CD4-positive, alpha-beta T cell treated with Interleukin-12 subunit alpha and Interleukin-12 subunit beta, for 1 hour (primary cell): ENCODE measurements around the gene TMEM59L.

ENCODE experiments used
- DNase-seq: peaks from one replicate; pipeline ENCODE4 v3.0.0-alpha.2; 2020

Gene TMEM59L

GRCh38 chr19:18609717-18610051 is 3.0 kb upstream of the TMEM59L start:
- no peak for DNase-seq

DNA sequence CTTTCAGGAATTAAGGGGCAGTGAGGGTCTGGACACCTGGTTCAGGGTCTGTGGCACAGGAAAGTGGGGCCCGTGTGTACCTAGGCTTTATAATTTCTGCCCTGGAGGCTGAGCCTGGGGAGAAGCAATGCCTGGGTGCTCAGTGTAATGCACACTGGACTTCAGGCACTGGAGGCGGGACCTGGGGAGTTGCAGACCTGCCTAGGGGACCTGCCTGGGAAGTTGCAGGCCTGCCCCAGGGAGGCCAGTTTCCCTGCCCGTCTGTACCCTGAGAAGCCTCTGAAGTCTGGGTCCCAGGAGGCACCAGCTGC is 2.5 kb upstream of the TMEM59L start:
- no peak for DNase-seq

DNA sequence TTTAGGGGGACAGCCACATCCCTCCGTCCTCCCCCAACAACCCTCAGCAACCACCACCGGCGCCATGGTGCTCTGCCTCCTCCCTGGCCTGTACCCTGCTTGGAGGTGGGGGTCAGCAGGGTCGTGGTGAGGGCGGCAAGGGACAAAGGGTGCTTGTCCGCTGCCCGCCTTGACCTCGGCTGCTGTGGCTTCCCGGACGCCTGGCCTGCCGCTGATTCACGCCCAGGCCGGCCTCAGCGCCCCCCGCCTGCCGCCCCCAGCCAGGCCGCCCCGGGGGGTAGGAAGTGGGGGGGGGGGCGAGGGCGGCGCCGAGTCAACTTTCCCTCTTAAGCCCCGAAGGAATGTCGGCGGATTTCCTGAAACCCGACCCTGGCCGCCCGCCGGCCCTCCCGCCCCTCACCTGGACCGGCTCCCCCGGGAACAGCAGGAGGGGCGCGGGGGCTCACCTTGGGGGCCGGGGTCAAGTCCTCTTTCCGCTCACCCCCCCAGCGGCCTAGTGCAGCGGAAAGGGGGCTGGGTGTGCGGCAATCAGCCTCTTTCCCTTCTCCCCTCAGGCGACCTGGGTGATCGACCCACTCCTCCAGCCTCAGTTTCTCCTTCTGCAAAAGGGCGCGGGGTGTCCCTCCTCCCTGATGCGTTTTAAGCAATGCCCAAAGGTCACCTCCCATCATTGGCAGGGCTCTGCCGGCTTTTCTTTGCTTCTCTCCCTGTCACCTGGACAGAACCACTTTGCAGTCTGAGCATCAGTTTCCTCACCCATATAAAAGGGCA is 1.9 kb upstream of the TMEM59L start:
- no peak for DNase-seq

GRCh38 chr19:18611327-18612050 is 1.2 kb upstream of the TMEM59L start:
- DNase-seq = no peak

- DNase-seq = no peak
Observed at GRCh38 chr19:18612051-18612771, 459 bp upstream of the TMEM59L start.

GRCh38 chr19:18613589-18614234 is 1.0 kb downstream of the TMEM59L start:
- no peak for DNase-seq

- no peak for DNase-seq
Observed at GRCh38 chr19:18616023-18616422, 3.4 kb downstream of the TMEM59L start.

DNA sequence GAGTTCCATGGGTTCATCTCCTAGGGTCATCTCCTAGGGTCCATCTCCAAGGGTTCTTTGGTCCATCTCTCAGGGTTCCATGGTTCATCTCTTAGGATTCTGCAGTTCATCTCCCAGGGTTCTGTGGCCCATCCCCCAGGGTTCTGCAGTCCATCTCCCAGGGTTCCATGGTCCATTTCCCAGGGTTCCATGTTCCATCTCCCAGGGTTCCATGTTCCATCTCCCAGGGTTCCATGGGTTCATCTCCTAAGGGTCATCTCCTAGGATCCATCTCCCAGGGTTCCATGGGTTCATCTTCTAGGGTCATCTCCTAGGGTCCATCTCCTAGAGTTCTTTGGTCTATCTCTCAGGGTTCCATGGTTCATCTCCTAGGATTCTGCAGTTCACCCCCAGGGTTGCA is 4.9 kb downstream of the TMEM59L start:
- DNase-seq = no peak

GRCh38 chr19:18618236-18618635 is 5.6 kb downstream of the TMEM59L start:
- no peak for DNase-seq

DNA sequence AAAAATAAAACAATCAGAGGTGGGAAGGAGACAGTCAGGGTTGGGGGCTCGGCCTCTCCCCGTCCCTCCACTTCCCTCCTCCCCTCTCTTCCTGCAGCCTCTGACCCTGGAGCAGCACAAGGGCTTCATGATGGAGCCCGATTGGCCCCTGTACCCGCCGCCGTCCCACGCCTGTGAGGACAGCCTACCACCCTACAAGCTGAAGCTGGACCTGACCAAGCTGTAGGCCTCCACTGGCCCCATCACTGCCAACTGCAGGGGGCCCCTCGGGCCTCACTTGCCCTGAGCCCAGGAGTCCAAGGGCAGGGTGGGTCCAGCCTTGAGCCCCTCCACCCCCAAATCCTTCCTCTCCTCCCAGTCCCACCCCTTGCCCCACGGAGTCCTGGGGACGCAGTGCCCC is 7.6 kb downstream of the TMEM59L start:
- DNase-seq = no peak

- no peak for DNase-seq
Observed at GRCh38 chr19:18620902-18621301, 8.2 kb downstream of the TMEM59L start.

- no peak for DNase-seq
Observed at GRCh38 chr19:18626906-18627305, 14.2 kb downstream of the TMEM59L start.

DNA sequence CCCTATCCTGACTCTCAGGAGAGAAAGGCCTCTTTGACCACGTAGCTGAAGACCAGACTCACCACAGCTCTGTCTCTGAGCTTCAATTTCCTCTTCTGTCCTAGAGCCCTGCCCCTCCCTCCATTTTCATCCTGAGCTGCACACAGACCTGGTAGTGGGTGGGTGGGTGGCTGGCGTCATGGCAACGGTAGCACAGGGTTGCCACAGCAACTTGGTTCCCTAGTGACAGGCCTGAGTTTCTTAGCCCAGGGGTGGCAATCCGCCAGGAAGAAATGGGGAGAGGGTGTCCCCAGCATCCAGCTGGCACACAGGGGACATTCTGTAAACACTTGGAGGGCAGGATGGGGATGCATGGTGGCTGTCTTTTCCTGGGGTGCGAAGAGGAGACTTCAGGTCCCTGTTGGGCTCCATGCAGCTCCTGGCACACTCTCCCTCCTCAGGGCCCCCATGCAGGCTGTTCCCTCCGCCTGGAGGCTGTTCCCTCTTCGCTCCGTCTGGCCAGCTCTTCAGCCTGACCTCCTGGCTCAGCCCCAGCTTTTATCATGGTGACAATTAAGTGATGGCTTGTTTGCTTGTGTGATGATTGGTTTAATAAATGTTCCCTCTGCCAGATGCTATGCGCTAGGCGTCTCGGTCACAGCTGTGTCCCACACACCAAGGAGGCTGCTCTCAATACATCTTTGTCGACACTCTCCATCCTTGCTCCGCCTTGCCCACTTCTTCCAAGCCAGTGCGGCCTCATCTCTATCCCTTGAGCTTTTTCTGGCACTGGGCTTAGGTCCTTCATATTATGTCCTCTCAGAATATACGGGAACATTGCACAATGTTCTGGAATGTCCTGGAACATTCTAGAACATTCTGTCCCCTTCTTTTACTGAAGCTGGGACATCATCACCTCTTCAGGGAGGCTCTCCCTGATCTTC is 16.8 kb downstream of the TMEM59L start:
- DNase-seq = no peak

DNA sequence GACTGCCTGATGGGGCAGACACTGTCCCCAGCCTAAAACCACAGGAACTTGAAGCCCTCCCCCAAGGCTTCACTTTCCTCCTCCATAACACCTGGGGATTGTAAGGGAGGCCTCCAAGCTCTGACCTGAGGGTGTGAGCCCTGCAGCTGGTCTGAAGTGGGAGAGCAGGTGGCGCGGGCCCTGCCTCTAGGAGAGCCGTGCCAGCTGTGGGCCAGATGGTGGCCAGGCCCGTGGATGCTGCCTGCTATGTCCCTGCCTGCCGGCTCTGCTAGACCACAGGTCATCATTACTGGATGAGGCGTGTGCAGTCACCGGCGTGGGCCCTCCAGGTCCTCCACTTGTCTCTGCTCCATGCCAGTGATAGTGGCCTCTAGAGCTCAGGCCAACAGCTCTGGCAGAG is 20.7 kb downstream of the TMEM59L start:
- DNase-seq = no peak

DNA sequence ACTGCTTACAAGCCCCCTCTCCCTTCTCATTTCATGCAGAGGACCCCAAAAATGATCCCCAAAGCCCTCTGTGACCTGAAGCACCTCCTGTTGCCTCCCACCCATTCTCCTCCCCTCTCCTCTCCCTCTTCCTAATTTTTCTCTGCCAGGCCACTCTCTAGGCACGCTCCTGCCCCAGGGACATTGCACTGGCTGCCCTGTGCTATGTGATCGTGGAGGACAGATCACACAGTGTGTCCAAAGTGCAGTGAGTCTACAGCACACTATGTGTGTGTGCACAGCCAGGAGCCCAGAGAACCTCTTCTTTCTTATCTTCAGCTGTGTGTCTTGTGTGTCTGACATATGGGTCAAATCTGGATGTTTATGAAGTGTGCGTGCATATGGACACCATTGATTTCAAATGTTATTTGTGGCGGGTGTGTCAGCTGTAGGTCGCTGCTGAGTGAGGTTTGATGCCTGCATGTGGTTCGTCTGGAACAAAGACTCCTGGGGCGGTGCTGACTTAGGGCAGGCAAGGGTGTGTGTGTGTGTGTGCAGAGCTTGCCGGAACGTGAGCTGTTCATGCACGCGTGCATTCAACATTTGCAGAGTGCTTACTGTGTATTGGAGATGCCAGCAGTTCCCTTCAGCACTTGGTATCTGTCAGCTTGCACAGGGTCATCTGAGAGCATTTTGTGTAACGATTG is 22.1 kb downstream of the TMEM59L start:
- DNase-seq = no peak

- no peak for DNase-seq
Observed at GRCh38 chr19:18635831-18636182, 23.1 kb downstream of the TMEM59L start.

- DNase-seq = peak; percentile 98
Observed at GRCh38 chr19:18636183-18636968, 23.7 kb downstream of the TMEM59L start.

DNA sequence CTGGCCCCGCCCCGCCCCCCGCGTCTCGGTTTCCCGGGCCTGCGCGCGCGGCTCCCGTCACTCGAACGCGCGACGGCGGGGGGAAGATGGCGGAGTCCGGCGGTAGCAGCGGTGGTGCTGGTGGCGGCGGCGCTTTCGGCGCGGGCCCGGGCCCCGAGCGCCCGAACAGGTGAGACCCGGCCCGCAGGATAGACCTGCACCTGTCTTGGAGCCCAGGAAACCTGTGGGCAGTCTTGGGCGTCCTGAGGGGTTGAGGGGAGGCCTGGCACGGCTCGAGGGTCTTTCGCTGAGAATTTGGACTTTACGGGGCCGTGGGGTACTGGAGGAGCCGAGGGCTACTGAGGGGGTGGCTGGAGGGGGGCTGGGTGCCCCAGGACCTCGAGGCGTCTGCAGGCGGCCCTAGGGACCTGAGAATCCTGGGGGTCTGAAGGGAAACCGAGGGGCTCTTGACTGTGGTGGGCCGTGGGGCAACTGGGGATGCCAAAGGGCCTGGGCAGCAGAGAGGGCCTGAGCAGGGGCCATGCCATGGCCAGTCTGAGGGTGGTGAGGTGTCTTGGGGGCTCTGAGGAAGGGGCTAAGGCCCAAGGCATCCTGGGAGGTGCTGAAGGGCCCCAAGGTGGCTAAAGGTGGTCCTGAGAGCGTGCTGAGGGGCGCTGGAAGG is 24.4 kb downstream of the TMEM59L start, which contains the start of gene KLHL26:
KLHL26 (plus strand) TSS at position 60 of the 661 bp plus-strand sequence; CDS start at position 87, 27 bp downstream.
- no peak for DNase-seq

DNA sequence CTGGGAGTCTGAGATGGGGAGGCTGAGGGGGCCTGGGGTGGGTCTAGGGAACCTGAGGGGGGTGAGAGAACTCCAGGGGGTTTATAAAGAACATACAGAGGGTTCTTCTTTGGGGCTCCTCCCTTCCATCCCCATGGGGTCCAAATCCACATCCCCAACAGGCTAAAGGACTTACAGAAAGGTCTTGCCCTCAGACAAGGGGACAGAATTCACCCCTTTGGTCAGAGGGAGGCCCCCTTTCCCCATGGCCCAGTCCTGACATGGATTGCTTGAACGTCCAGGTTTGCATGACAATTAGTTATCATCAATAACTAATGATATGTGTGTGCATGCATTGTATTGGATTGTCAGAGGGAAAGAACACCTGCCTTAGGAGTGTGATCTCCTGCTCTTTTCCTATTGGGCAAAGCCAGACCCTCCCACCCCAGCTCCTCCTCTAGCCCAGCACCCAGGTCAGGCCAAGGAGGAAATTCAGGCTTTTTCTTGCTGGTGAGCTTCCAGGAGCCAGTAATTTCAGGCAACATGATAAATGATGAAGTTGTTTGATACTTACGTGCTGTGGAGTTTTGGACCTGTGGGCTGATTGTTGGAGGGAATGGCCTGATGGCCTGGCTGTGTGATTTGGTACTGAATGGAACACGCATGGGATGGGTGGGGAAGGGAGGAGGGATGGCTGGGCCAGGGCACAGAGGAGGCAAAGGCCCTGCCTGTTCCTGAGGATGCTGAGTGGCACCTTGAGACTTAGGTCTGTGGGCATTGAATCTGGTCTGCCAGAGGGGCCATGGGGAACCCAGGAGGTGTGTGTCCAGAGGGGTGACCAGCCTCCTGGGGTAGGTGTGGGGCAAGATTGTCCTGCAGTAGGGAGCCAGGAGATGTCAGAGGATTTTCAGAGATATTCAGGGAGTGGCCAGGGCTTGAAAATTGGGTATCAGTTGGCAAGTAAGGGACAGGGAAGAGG is 25.3 kb downstream of the TMEM59L start:
- DNase-seq = no peak
